Sigmoid colon (tissue), 4 donors: Measurements from ENCODE around the gene DCAF15.

ENCODE experiments used
- CTCF ChIP-seq, 4 experiments: fragments of 450-650 bp in 3 of 4; fragments of 200-600 bp in 1 of 4; IDR thresholded peaks; one replicate each; pipeline ENCODE4 v1.5.1; 2016 to 2019; ENCODE audit warnings: antibody characterized with exemption in 4 of 4, mild to moderate bottlenecking in 3 of 4, moderate library complexity in 2 of 4
- EP300 ChIP-seq, 4 donors: sonication (generic); formaldehyde crosslinking; IDR thresholded peaks; one replicate each; pipeline ENCODE4 v1.6.1; 2017; ENCODE audit warnings: antibody characterized with exemption in 4 of 4
- POLR2A ChIP-seq, 2 donors: fragments of 450-650 bp; IDR thresholded peaks; one replicate each; pipeline ENCODE4 v1.6.1; 2016; ENCODE audit warnings: antibody characterized with exemption in 2 of 2, mild to moderate bottlenecking in 2 of 2, moderate library complexity in 2 of 2
- POLR2AphosphoS5 ChIP-seq, 4 donors: sonication (generic); formaldehyde crosslinking; IDR thresholded peaks; one replicate each; pipeline ENCODE4 v1.6.1; 2017; ENCODE audit warnings: antibody characterized with exemption in 4 of 4

DNA sequence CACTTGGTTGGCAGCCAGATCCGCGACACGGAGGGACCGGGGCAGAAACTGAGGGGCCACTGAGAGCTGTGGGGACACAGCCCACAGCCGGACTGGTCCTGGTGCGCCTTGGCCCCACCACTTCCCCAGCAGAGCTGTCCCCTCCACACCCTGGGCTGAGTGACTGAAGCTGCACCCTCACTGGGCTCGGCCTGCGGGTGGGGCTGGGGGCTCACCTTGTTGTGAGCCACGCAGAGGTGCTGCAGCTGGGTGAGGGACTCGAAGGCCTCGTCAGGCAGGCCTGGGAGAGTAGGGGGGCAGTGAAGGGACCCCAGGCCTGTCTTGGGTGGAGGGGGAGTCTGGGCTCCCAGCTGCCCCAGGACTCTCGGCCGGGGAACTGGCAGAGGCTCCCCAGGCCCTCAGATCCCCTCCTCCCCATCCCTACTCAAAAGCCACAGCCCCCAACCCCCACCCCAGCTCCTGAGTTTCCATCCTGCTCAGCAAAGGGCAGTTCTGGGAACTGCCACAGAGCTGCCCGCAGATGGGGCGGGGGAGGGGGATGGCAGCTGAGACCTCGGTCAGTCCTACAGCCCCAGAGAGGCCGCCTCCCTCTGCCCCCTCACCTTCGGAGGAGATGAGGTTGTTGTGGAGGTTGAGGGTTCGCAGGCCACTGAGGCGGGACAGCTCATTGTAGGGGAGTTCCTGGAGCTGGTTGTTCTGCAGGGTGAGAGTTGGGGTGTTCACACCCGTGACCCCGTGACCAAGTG, 16.4 kb upstream of the DCAF15 start:
- no peak for TF ChIP-seq CTCF (IDR thresholded peaks at IDR 0.05)
- TF ChIP-seq EP300 (IDR thresholded peaks at IDR 0.05) = no peak
- TF ChIP-seq POLR2A (IDR thresholded peaks at IDR 0.05) = no peak
- no peak for TF ChIP-seq POLR2AphosphoS5 (IDR thresholded peaks at IDR 0.05)
